Measurements from ENCODE around the gene EDARADD. TPM values are rescaled to one million over a fixed set of nuclear protein-coding genes. Genes with fewer than 3 reads are reported as not detected.

EDARADD gene
- total RNA-seq, 1 experiment from 2014 or later = 0.91 TPM

DNA sequence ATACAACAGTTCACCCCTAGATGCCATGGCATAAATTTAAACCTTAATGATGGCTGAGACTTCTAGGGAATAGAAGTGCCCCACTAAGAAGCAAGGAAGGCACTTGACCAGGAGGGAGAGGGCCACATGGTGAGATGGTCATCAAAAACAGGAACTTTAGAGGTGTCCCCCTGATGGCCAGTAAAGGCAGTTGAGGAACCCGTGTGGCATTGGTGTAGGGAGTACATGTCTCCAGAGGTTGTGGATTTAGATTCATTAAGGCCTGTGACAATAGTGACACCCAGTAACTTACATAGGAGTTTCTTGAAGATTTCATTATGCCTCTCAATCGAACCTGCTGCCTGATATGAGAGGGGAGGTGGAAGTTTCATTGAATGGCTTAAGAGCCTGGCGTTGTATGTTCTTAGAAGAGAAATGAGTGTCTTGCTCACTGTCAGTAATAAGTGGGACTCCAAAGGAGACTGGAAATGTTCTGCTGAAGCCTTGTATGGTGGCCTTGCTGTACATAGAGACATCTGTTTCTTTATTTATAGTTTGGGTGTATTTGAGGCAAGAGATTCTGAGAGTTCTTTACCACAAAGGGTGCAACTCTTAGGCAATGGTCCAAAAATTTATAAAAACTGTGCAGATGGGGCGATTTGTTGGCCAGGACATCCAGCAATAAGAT is 27.9 kb downstream of the EDARADD start:
- H3K27ac ChIP-seq (ENCODE audit: low read length) = no peak overlapping the region
- intact Hi-C loops (cut with micrococcal nuclease) = no loop called here
- H2AFZ ChIP-seq (ENCODE audit: low read length) = no peak overlapping the region
- CTCF ChIA-PET = no interaction called here
- H3F3A ChIP-seq (ENCODE audit: low read length, unreplicated experiment) = no peaks in the 10 kb centered on the region
- no peak overlapping the region for H3K4me2 ChIP-seq (ENCODE audit: low read length)
- H3K79me2 ChIP-seq (ENCODE audit: low read length) = no peaks in the 10 kb centered on the region
- no peaks in the 10 kb centered on the region for H3K9me3 ChIP-seq (ENCODE audit: low read length)
- DNase-seq (no peak), ATAC-seq (no peak)
- BruUV-seq (replicated peaks) = no TSS peak
- no peaks in the 10 kb centered on the region for H3K9me2 ChIP-seq (replicated peaks; ENCODE audit: low read length)
- H3K4me3 ChIP-seq (ENCODE audit: low read length) = no peak overlapping the region
- H4K20me1 ChIP-seq (ENCODE audit: low read length) = no peaks in the 10 kb centered on the region
- no peaks in the 10 kb centered on the region for H3K4me1 ChIP-seq (ENCODE audit: insufficient read depth, low read length)
- H3K27me3 ChIP-seq (ENCODE audit: low read length) = no peaks in the 10 kb centered on the region
- no peaks in the 10 kb centered on the region for H3K36me3 ChIP-seq (ENCODE audit: low read depth, low read length)
- no peak overlapping the region for H3K9ac ChIP-seq (ENCODE audit: low read length)
- TF ChIP-seq EZH2phosphoT487 (IDR thresholded peaks at IDR 0.05; ENCODE audit: borderline replicate concordance, low read length) = no peak
- TF ChIP-seq, protein P1, sequence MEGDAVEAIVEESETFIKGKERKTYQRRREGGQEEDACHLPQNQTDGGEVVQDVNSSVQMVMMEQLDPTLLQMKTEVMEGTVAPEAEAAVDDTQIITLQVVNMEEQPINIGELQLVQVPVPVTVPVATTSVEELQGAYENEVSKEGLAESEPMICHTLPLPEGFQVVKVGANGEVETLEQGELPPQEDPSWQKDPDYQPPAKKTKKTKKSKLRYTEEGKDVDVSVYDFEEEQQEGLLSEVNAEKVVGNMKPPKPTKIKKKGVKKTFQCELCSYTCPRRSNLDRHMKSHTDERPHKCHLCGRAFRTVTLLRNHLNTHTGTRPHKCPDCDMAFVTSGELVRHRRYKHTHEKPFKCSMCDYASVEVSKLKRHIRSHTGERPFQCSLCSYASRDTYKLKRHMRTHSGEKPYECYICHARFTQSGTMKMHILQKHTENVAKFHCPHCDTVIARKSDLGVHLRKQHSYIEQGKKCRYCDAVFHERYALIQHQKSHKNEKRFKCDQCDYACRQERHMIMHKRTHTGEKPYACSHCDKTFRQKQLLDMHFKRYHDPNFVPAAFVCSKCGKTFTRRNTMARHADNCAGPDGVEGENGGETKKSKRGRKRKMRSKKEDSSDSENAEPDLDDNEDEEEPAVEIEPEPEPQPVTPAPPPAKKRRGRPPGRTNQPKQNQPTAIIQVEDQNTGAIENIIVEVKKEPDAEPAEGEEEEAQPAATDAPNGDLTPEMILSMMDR (conservative IDR thresholded peaks at IDR 0.05; ENCODE audit: low read depth, low read length) = no peak
- no peak for TF ChIP-seq EZH2 (IDR thresholded peaks at IDR 0.05; ENCODE audit: low read length, unreplicated experiment)
- POLR2A ChIA-PET (ENCODE audit: unreplicated experiment) = no interaction called here

DNA sequence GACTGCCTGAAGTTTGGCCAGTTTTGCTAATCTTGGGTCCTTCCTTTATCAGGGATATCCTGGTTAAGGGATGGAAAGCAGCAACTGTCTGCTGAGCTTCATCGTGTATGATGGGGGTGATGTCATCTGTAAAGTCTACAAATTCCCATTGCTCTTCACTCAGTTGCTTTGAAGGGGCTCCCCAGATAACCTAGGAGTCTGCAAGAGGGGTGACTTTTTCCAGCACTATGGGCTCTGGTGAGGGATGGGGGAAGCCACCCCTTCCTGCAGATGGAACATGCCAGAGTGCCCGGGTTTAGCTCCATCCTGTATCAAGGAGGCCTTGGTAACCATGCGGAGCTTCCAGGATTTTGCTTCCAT is 28.4 kb downstream of the EDARADD start:
- Histone ChIP-seq H3K79me2 (ENCODE audit: low read length) (no peaks in the 10 kb centered on the region), H3K4me2 (ENCODE audit: low read length) (no peak overlapping the region), H4K20me1 (ENCODE audit: low read length) (no peaks in the 10 kb centered on the region), H2AFZ (ENCODE audit: low read length) (no peak overlapping the region), H3K9me3 (ENCODE audit: low read length) (no peaks in the 10 kb centered on the region), H3K4me3 (ENCODE audit: low read length) (no peak overlapping the region), H3K9me2 (replicated peaks; ENCODE audit: low read length) (no peaks in the 10 kb centered on the region), H3K27ac (ENCODE audit: low read length) (no peak overlapping the region), H3F3A (ENCODE audit: low read length, unreplicated experiment) (no peaks in the 10 kb centered on the region), H3K36me3 (ENCODE audit: low read depth, low read length) (no peaks in the 10 kb centered on the region), H3K9ac (ENCODE audit: low read length) (no peak overlapping the region), H3K27me3 (ENCODE audit: low read length) (no peaks in the 10 kb centered on the region), H3K4me1 (ENCODE audit: insufficient read depth, low read length) (no peaks in the 10 kb centered on the region)
- BruUV-seq (replicated peaks) = no TSS peak
- DNase-seq (no peak), ATAC-seq (no peak)
- intact Hi-C loops (cut with micrococcal nuclease) = no loop called here
- ChIA-PET POLR2A (ENCODE audit: unreplicated experiment) (no interaction called here), CTCF (no interaction called here)
- TF ChIP-seq EZH2phosphoT487 (IDR thresholded peaks at IDR 0.05; ENCODE audit: borderline replicate concordance, low read length) = no peak
- no peak for TF ChIP-seq EZH2 (IDR thresholded peaks at IDR 0.05; ENCODE audit: low read length, unreplicated experiment)
- TF ChIP-seq, protein P1 (conservative IDR thresholded peaks at IDR 0.05; ENCODE audit: low read depth, low read length) = no peak

DNA sequence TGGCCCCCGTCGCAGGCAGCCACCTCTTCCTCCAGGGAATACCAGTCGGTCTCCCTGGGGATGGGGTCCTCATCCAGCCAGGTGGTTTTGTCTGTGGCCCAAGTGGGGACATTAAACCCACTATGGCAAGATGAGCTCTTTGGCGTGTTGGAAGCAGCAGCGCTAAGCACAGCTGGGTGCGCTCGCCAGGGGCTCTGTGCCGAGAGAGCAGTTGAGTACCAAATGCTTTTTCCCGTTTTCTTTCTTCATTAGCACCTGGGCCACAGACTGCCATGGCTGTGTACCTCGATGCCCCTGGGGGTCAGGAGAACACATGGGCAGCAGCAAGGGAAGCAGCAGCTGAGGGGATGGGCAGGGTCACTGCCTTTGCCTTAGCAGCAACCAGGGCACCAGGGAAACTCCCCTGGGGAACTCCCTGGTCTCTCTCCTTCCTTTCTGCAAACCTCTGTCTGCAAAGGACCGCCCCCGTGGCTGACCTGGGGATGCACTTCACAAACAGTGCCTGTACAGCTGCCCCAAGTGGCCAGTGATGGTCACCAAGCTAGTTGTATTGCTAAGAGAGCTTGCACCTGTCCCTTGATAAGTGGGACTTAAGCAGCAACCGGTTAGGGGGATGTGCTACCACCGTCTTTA is 31.1 kb downstream of the EDARADD start:
- Histone ChIP-seq H3K4me2 (ENCODE audit: low read length) (no peak overlapping the region), H3K36me3 (ENCODE audit: low read depth, low read length) (no peaks in the 10 kb centered on the region), H3K9me3 (ENCODE audit: low read length) (no peaks in the 10 kb centered on the region), H3K4me1 (ENCODE audit: insufficient read depth, low read length) (no peaks in the 10 kb centered on the region), H3K79me2 (ENCODE audit: low read length) (no peaks in the 10 kb centered on the region), H2AFZ (ENCODE audit: low read length) (no peak overlapping the region), H3F3A (ENCODE audit: low read length, unreplicated experiment) (no peaks in the 10 kb centered on the region), H3K27ac (ENCODE audit: low read length) (no peak overlapping the region), H4K20me1 (ENCODE audit: low read length) (no peaks in the 10 kb centered on the region), H3K4me3 (ENCODE audit: low read length) (no peak overlapping the region), H3K27me3 (ENCODE audit: low read length) (no peaks in the 10 kb centered on the region), H3K9me2 (replicated peaks; ENCODE audit: low read length) (no peaks in the 10 kb centered on the region), H3K9ac (ENCODE audit: low read length) (no peak overlapping the region)
- intact Hi-C loops (cut with micrococcal nuclease) = no loop called here
- ChIA-PET CTCF (no interaction called here), POLR2A (ENCODE audit: unreplicated experiment) (no interaction called here)
- no TSS peak for BruUV-seq (replicated peaks)
- TF ChIP-seq, protein P1 (conservative IDR thresholded peaks at IDR 0.05; ENCODE audit: low read depth, low read length) = no peak
- TF ChIP-seq EZH2phosphoT487 (IDR thresholded peaks at IDR 0.05; ENCODE audit: borderline replicate concordance, low read length) (no peak), EZH2 (IDR thresholded peaks at IDR 0.05; ENCODE audit: low read length, unreplicated experiment) (no peak)
- no peak for DNase-seq
- no peak for ATAC-seq

All from PC-3 (cell line).